ENCODE results near the gene DCTN4.

The DCTN4 gene

GRCh38 chr5:150788977-150789376 is 30.2 kb upstream of the DCTN4 start:
- Histone ChIP-seq H3K4me3 (ENCODE audit: insufficient read depth, low read depth, low read length, poor library complexity, severe bottlenecking) (no peak overlapping the region), H3K27ac (ENCODE audit: insufficient read depth, low read length, poor library complexity, severe bottlenecking) (no peak overlapping the region), H3K4me1 (ENCODE audit: control insufficient read depth, insufficient read depth, low read length, poor library complexity, severe bottlenecking) (peaks cover 11% of the 10 kb centered on the region)

GRCh38 chr5:150787656-150788055 is 28.8 kb upstream of the DCTN4 start:
- H3K36me3 ChIP-seq (ENCODE audit: control insufficient read depth, insufficient read depth, low read length) = no peaks in the 10 kb centered on the region
- peaks cover 19% of the 10 kb centered on the region for H3K4me1 ChIP-seq (ENCODE audit: control insufficient read depth, insufficient read depth, low read length, poor library complexity, severe bottlenecking)
- H3K27me3 ChIP-seq (replicated peaks; ENCODE audit: control insufficient read depth, insufficient read depth, low read length, poor library complexity, severe bottlenecking) = no peaks in the 10 kb centered on the region
- no peak for DNase-seq
- H3K4me3 ChIP-seq (ENCODE audit: insufficient read depth, low read depth, low read length, poor library complexity, severe bottlenecking) = no peak overlapping the region
- H3K9me3 ChIP-seq (ENCODE audit: control insufficient read depth, low read length) = no peaks in the 10 kb centered on the region
- H3K27ac ChIP-seq (ENCODE audit: insufficient read depth, low read length, poor library complexity, severe bottlenecking) = no peak overlapping the region

More at GRCh38 chr5:150788977-150789376, 30.2 kb upstream of the DCTN4 start:
- Histone ChIP-seq H3K36me3 (ENCODE audit: control insufficient read depth, insufficient read depth, low read length) (no peaks in the 10 kb centered on the region), H3K27me3 (replicated peaks; ENCODE audit: control insufficient read depth, insufficient read depth, low read length, poor library complexity, severe bottlenecking) (no peaks in the 10 kb centered on the region), H3K9me3 (ENCODE audit: control insufficient read depth, low read length) (no peaks in the 10 kb centered on the region)
- DNase-seq = no peak

- no peaks in the 10 kb centered on the region for H3K9me3 ChIP-seq (ENCODE audit: control insufficient read depth, low read length)
- no peaks in the 10 kb centered on the region for H3K27me3 ChIP-seq (replicated peaks; ENCODE audit: control insufficient read depth, insufficient read depth, low read length, poor library complexity, severe bottlenecking)
- H3K27ac ChIP-seq (ENCODE audit: insufficient read depth, low read length, poor library complexity, severe bottlenecking) = no peak overlapping the region
- no peak overlapping the region for H3K4me3 ChIP-seq (ENCODE audit: insufficient read depth, low read depth, low read length, poor library complexity, severe bottlenecking)
- peaks cover 23% of the 10 kb centered on the region for H3K4me1 ChIP-seq (ENCODE audit: control insufficient read depth, insufficient read depth, low read length, poor library complexity, severe bottlenecking)
- no peaks in the 10 kb centered on the region for H3K36me3 ChIP-seq (ENCODE audit: control insufficient read depth, insufficient read depth, low read length)
- DNase-seq = no peak
These were observed 28.1 kb upstream of the DCTN4 start for GRCh38 chr5:150786876-150787275.

- Histone ChIP-seq H3K4me1 (ENCODE audit: control insufficient read depth, insufficient read depth, low read length, poor library complexity, severe bottlenecking) (peaks cover 23% of the 10 kb centered on the region), H3K9me3 (ENCODE audit: control insufficient read depth, low read length) (no peaks in the 10 kb centered on the region), H3K27ac (ENCODE audit: insufficient read depth, low read length, poor library complexity, severe bottlenecking) (no peak overlapping the region), H3K36me3 (ENCODE audit: control insufficient read depth, insufficient read depth, low read length) (no peaks in the 10 kb centered on the region), H3K4me3 (ENCODE audit: insufficient read depth, low read depth, low read length, poor library complexity, severe bottlenecking) (no peak overlapping the region), H3K27me3 (replicated peaks; ENCODE audit: control insufficient read depth, insufficient read depth, low read length, poor library complexity, severe bottlenecking) (no peaks in the 10 kb centered on the region)
- no peak for DNase-seq
These were observed 27.1 kb upstream of the DCTN4 start for GRCh38 chr5:150785950-150786349.

- H3K27me3 ChIP-seq (replicated peaks; ENCODE audit: control insufficient read depth, insufficient read depth, low read length, poor library complexity, severe bottlenecking) = no peaks in the 10 kb centered on the region
- H3K36me3 ChIP-seq (ENCODE audit: control insufficient read depth, insufficient read depth, low read length) = no peaks in the 10 kb centered on the region
- no peaks in the 10 kb centered on the region for H3K9me3 ChIP-seq (ENCODE audit: control insufficient read depth, low read length)
- peak; percentile 46 to 67 (median 56) for DNase-seq
- peak overlapping the region; percentile 62 for H3K27ac ChIP-seq (ENCODE audit: insufficient read depth, low read length, poor library complexity, severe bottlenecking)
- H3K4me1 ChIP-seq (ENCODE audit: control insufficient read depth, insufficient read depth, low read length, poor library complexity, severe bottlenecking) = peaks cover 22% of the 10 kb centered on the region
- H3K4me3 ChIP-seq (ENCODE audit: insufficient read depth, low read depth, low read length, poor library complexity, severe bottlenecking) = peak overlapping the region; percentile 23
These were observed 24.7 kb upstream of the DCTN4 start for GRCh38 chr5:150783422-150783928.

GRCh38 chr5:150782850-150783249 is 24.0 kb upstream of the DCTN4 start:
- H3K27ac ChIP-seq (ENCODE audit: insufficient read depth, low read length, poor library complexity, severe bottlenecking) = peak overlapping the region; percentile 62
- H3K4me1 ChIP-seq (ENCODE audit: control insufficient read depth, insufficient read depth, low read length, poor library complexity, severe bottlenecking) = peaks cover 28% of the 10 kb centered on the region
- no peak for DNase-seq
- H3K27me3 ChIP-seq (replicated peaks; ENCODE audit: control insufficient read depth, insufficient read depth, low read length, poor library complexity, severe bottlenecking) = no peaks in the 10 kb centered on the region
- no peaks in the 10 kb centered on the region for H3K36me3 ChIP-seq (ENCODE audit: control insufficient read depth, insufficient read depth, low read length)
- no peaks in the 10 kb centered on the region for H3K9me3 ChIP-seq (ENCODE audit: control insufficient read depth, low read length)
- no peak overlapping the region for H3K4me3 ChIP-seq (ENCODE audit: insufficient read depth, low read depth, low read length, poor library complexity, severe bottlenecking)

GRCh38 chr5:150781706-150782614 is 23.1 kb upstream of the DCTN4 start:
- Histone ChIP-seq H3K9me3 (ENCODE audit: control insufficient read depth, low read length) (no peaks in the 10 kb centered on the region), H3K36me3 (ENCODE audit: control insufficient read depth, insufficient read depth, low read length) (no peaks in the 10 kb centered on the region), H3K27me3 (replicated peaks; ENCODE audit: control insufficient read depth, insufficient read depth, low read length, poor library complexity, severe bottlenecking) (no peaks in the 10 kb centered on the region), H3K27ac (ENCODE audit: insufficient read depth, low read length, poor library complexity, severe bottlenecking) (peak overlapping the region; percentile 4), H3K4me1 (ENCODE audit: control insufficient read depth, insufficient read depth, low read length, poor library complexity, severe bottlenecking) (peaks cover 28% of the 10 kb centered on the region), H3K4me3 (ENCODE audit: insufficient read depth, low read depth, low read length, poor library complexity, severe bottlenecking) (no peak overlapping the region)
- DNase-seq = no peak

- Histone ChIP-seq H3K9me3 (ENCODE audit: control insufficient read depth, low read length) (no peaks in the 10 kb centered on the region), H3K4me3 (ENCODE audit: insufficient read depth, low read depth, low read length, poor library complexity, severe bottlenecking) (no peak overlapping the region), H3K27me3 (replicated peaks; ENCODE audit: control insufficient read depth, insufficient read depth, low read length, poor library complexity, severe bottlenecking) (no peaks in the 10 kb centered on the region), H3K4me1 (ENCODE audit: control insufficient read depth, insufficient read depth, low read length, poor library complexity, severe bottlenecking) (peaks cover 28% of the 10 kb centered on the region), H3K36me3 (ENCODE audit: control insufficient read depth, insufficient read depth, low read length) (no peaks in the 10 kb centered on the region), H3K27ac (ENCODE audit: insufficient read depth, low read length, poor library complexity, severe bottlenecking) (no peak overlapping the region)
- no peak for DNase-seq
These were observed 22.0 kb upstream of the DCTN4 start for GRCh38 chr5:150780816-150781221.

GRCh38 chr5:150780187-150780692 is 21.4 kb upstream of the DCTN4 start:
- H3K27ac ChIP-seq (ENCODE audit: insufficient read depth, low read length, poor library complexity, severe bottlenecking) = no peak overlapping the region
- no peaks in the 10 kb centered on the region for H3K36me3 ChIP-seq (ENCODE audit: control insufficient read depth, insufficient read depth, low read length)
- no peaks in the 10 kb centered on the region for H3K27me3 ChIP-seq (replicated peaks; ENCODE audit: control insufficient read depth, insufficient read depth, low read length, poor library complexity, severe bottlenecking)
- H3K4me3 ChIP-seq (ENCODE audit: insufficient read depth, low read depth, low read length, poor library complexity, severe bottlenecking) = no peak overlapping the region
- H3K4me1 ChIP-seq (ENCODE audit: control insufficient read depth, insufficient read depth, low read length, poor library complexity, severe bottlenecking) = peaks cover 28% of the 10 kb centered on the region
- no peak for DNase-seq
- no peaks in the 10 kb centered on the region for H3K9me3 ChIP-seq (ENCODE audit: control insufficient read depth, low read length)
